Body of pancreas (tissue), 4 donors: Measurements from ENCODE around the gene S100A6. TPM values are rescaled to one million over a fixed set of nuclear protein-coding genes. Genes with fewer than 3 reads are reported as not detected.

ENCODE experiments used
- ATAC-seq: fragments of 150-250 bp; one replicate; pipeline ENCODE4 v1.9.1; 2016
- DNase-seq, 4 donors: peaks; one replicate each; pipeline ENCODE4 v3.0.0-alpha.2; 2019
- H3K27ac ChIP-seq, 4 donors: fragments of 200-600 bp; sonication (generic); 1 replicate in 3 of 4; 2 replicates in 1 of 4; pipeline versions ENCODE4 v1.5.1 to v1.6.1; 2016 to 2019; ENCODE audit warnings: mild to moderate bottlenecking in 1 of 4, mixed read lengths in 1 of 4, moderate library complexity in 1 of 4
- H3K27me3 ChIP-seq, 2 donors: fragments of 200-600 bp; sonication (generic); one replicate each; pipeline ENCODE4 v1.6.0; 2016; ENCODE audit warnings: mild to moderate bottlenecking in 1 of 2
- H3K36me3 ChIP-seq, 2 donors: fragments of 200-600 bp; sonication (generic); replicated peaks in 1 of 2; 2 replicates each; pipeline ENCODE4 v1.5.1; 2016; ENCODE audit warnings: low read depth in 2 of 2; ENCODE audit not compliant: insufficient read depth in 1 of 2
- H3K4me1 ChIP-seq: fragments of 200-600 bp; sonication (generic); one replicate; pipeline ENCODE4 v1.6.0; 2016
- H3K4me3 ChIP-seq, 2 donors: fragments of 200-600 bp; sonication (generic); 1 replicate in 1 of 2; 2 replicates in 1 of 2; pipeline ENCODE4 v1.5.1; 2016 to 2019
- H3K9me3 ChIP-seq, 3 donors: fragments of 200-600 bp; sonication (generic); 1 replicate in 2 of 3; 2 replicates in 1 of 3; pipeline ENCODE4 v1.5.1; 2016
- CTCF ChIP-seq, 7 experiments: fragments of 450-650 bp in 4 of 7; fragments of 200-600 bp in 3 of 7; sonication (generic) in 3 of 7; IDR thresholded peaks; one replicate each; pipeline ENCODE4 v1.5.1; 2016 to 2019; ENCODE audit warnings: antibody characterized with exemption in 7 of 7
- POLR2A ChIP-seq, 3 donors: fragments of 450-650 bp; IDR thresholded peaks; one replicate each; pipeline ENCODE4 v1.6.1; 2016; ENCODE audit warnings: antibody characterized with exemption in 3 of 3, mild to moderate bottlenecking in 2 of 3
- WGBS, 2 donors: methylation state at CpG; one replicate each; pipeline ENCODE4 v1.1.5; 2017; 5-methylcytosine and 5-hydroxymethylcytosine counted together
- intact Hi-C: fragments of 100-400 bp; cut with DNase I; formaldehyde crosslinking; loops from one replicate; pipeline ENCODE4 v1.15.1; 2023
- total RNA-seq, 2 donors: library from RNA; depleted of rRNA; stranded (reverse); fragments of >200 nt; gene quantifications; one replicate each; pipeline ENCODE4 v1.1.0, GENCODE V29; 2016

The S100A6 gene
- total RNA-seq, 2 donors from 2014 or later: 54.7 to 58.9 TPM

- H3K4me3 ChIP-seq: no peak overlapping the region
- DNase-seq (no peak), ATAC-seq (no peak)
- no peak for TF ChIP-seq CTCF (IDR thresholded peaks at IDR 0.05)
- TF ChIP-seq POLR2A (IDR thresholded peaks at IDR 0.05): no peak
- no peaks in the 10 kb centered on the region for H3K27me3 ChIP-seq
- intact Hi-C loops: no loop called here
- H3K4me1 ChIP-seq: peaks cover 45% of the 10 kb centered on the region
- H3K27ac ChIP-seq: peak overlapping the region in 3 of 4 donors; percentile 85 to 88 (median 86)
- H3K9me3 ChIP-seq: no peaks in the 10 kb centered on the region
- H3K36me3 ChIP-seq: no peaks in the 10 kb centered on the region
- WGBS, 2 donors: 84 to 85% methylated on average over 9 of the region's 9 CpGs
Observed at GRCh38 chr1:153536671-153537375, 1.0 kb upstream of the S100A6 start.

GRCh38 chr1:153536012-153536670 lies 350 bp upstream of the S100A6 start:
- ATAC-seq: peak; percentile 74
- no peaks in the 10 kb centered on the region for H3K27me3 ChIP-seq

GRCh38 chr1:153534925-153535241 lies 908 bp downstream of the S100A6 start:
- H3K4me3 ChIP-seq: no peak overlapping the region
- 84 to 93% methylated on average over 2 to 3 of the region's 3 CpGs for WGBS, 2 donors
- no peak for DNase-seq
- peaks cover 45% of the 10 kb centered on the region for H3K4me1 ChIP-seq
- H3K36me3 ChIP-seq: no peaks in the 10 kb centered on the region
- intact Hi-C loops: no loop called here
- ATAC-seq: no peak
- no peaks in the 10 kb centered on the region for H3K27me3 ChIP-seq
- peak overlapping the region; percentile 77 to 88 (median 86) for H3K27ac ChIP-seq
- TF ChIP-seq CTCF (IDR thresholded peaks at IDR 0.05): no peak
- no peaks in the 10 kb centered on the region for H3K9me3 ChIP-seq

More at GRCh38 chr1:153536012-153536670, 350 bp upstream of the S100A6 start:
- 2 to 11% methylated on average over 5 to 38 of the region's 38 CpGs for WGBS, 2 donors
- DNase-seq: peak; percentile 63 to 83 (median 77)
- Histone ChIP-seq H3K4me1 (peaks cover 45% of the 10 kb centered on the region), H3K4me3 (peak overlapping the region; percentile 23 to 33), H3K36me3 (no peaks in the 10 kb centered on the region), H3K9me3 (no peaks in the 10 kb centered on the region), H3K27ac (peak overlapping the region; percentile 77 to 88 (median 86))
- intact Hi-C loops: no loop called here
- TF ChIP-seq POLR2A (IDR thresholded peaks at IDR 0.05) (peak; percentile 26 to 84 (median 73)), CTCF (IDR thresholded peaks at IDR 0.05) (no peak)

- H3K4me1 ChIP-seq: peaks cover 45% of the 10 kb centered on the region
- no peaks in the 10 kb centered on the region for H3K27me3 ChIP-seq
- peak overlapping the region; percentile 77 to 88 (median 86) for H3K27ac ChIP-seq
- TF ChIP-seq POLR2A (IDR thresholded peaks at IDR 0.05) (no peak), CTCF (IDR thresholded peaks at IDR 0.05) (no peak)
- intact Hi-C loops: no loop called here
- WGBS, 2 donors: 77 to 80% methylated on average over 7 of the region's 7 CpGs
- no peak for DNase-seq
- no peaks in the 10 kb centered on the region for H3K36me3 ChIP-seq
- no peak for ATAC-seq
- no peak overlapping the region for H3K4me3 ChIP-seq
- no peaks in the 10 kb centered on the region for H3K9me3 ChIP-seq
Observed at GRCh38 chr1:153534226-153534924, 1.4 kb downstream of the S100A6 start.
